ENCODE measurements around the gene SMIM12. TPM values are rescaled to one million over a fixed set of nuclear protein-coding genes. Genes with fewer than 3 reads are reported as not detected.

The SMIM12 gene
- total RNA-seq, 2 donors from 2014 or later: 49.6 to 55.2 TPM

DNA sequence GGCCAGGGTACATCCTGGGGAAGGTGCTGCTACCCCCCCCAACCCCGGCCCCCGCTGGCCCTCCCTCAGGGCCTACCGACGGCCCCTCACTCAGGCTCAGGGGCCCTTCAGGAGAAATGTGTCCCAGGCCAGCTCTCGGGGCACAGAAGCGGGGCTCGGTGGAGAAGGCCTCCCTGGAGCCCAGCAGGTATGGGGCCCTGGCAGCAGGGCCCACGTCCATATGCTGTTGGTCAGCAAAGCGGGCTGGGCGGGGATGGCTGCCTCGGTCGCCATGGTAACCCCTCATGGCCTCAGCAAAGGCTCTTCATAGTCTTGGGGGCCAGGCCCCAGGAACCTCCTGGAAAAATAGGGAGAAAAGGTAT, 45.5 kb upstream of the SMIM12 start:
- no peak for DNase-seq
- Histone ChIP-seq H3K27ac (no peak overlapping the region), H3K9me3 (no peaks in the 10 kb centered on the region), H3K4me3 (no peak overlapping the region), H3K36me3 (no peaks in the 10 kb centered on the region), H3K9ac (ENCODE audit: low read depth in 2 of 2, low read length in 2 of 2) (no peak overlapping the region), H3K27me3 (no peaks in the 10 kb centered on the region), H3K4me1 (no peaks in the 10 kb centered on the region)
- intact Hi-C loops (cut with DNase I): no loop called here
- TF ChIP-seq, protein P1, sequence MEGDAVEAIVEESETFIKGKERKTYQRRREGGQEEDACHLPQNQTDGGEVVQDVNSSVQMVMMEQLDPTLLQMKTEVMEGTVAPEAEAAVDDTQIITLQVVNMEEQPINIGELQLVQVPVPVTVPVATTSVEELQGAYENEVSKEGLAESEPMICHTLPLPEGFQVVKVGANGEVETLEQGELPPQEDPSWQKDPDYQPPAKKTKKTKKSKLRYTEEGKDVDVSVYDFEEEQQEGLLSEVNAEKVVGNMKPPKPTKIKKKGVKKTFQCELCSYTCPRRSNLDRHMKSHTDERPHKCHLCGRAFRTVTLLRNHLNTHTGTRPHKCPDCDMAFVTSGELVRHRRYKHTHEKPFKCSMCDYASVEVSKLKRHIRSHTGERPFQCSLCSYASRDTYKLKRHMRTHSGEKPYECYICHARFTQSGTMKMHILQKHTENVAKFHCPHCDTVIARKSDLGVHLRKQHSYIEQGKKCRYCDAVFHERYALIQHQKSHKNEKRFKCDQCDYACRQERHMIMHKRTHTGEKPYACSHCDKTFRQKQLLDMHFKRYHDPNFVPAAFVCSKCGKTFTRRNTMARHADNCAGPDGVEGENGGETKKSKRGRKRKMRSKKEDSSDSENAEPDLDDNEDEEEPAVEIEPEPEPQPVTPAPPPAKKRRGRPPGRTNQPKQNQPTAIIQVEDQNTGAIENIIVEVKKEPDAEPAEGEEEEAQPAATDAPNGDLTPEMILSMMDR (IDR thresholded peaks at IDR 0.05): no peak

DNA sequence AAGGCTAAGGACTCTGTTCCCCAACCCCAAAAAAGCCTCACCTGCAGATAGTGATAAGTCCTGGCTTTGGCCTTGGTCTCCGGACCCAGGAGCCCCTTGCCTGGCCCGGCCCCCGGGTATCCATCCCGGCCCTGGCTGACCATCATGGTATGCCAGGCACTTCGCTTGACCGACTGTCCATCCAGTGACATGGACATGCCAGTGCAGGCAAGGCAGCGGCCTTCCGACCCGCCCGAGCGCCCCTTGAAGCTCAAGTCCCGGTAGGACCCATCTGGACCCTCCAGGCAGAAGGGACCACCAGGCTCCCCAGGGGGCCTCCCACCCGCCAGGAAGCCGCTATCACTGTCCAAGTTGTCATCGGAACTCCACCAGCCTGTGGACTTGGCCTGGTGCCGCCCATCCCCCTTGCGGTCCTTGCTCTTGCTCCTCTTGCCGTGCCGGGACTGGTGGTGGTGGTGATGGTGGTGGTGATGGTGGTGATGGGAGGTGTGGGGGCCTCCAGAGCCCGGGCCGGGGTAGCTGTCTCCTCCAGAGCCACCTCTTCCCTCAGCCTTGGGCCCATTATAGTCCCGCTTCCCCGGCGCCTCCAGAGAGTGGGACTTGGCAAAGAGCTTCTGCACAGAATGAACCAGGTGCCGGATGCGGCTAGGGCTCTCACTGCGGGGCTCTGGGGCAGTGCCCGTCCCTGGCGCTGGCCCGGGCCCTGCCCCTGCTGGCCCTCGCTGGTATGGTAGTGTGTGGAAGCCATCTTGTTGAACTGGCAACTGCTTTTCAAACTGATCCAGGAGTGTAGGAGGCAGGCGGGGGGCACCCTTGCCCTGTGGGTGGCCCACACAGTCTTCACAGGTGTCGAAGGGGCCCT, 44.9 kb upstream of the SMIM12 start:
- Histone ChIP-seq H3K9me3 (no peaks in the 10 kb centered on the region), H3K9ac (ENCODE audit: low read depth in 2 of 2, low read length in 2 of 2) (no peak overlapping the region), H3K36me3 (no peaks in the 10 kb centered on the region), H3K27me3 (no peaks in the 10 kb centered on the region), H3K4me1 (no peaks in the 10 kb centered on the region), H3K27ac (no peak overlapping the region), H3K4me3 (no peak overlapping the region)
- intact Hi-C loops (cut with DNase I): no loop called here
- TF ChIP-seq, protein P1 (IDR thresholded peaks at IDR 0.05): no peak
- DNase-seq: no peak

GRCh38 chr1:34901919-34902318, 42.4 kb upstream of the SMIM12 start:
- TF ChIP-seq, protein P1 (IDR thresholded peaks at IDR 0.05): no peak
- Histone ChIP-seq H3K27ac (no peak overlapping the region), H3K4me3 (no peak overlapping the region), H3K36me3 (no peaks in the 10 kb centered on the region), H3K9me3 (no peaks in the 10 kb centered on the region), H3K4me1 (no peaks in the 10 kb centered on the region), H3K27me3 (no peaks in the 10 kb centered on the region), H3K9ac (ENCODE audit: low read depth in 2 of 2, low read length in 2 of 2) (no peak overlapping the region)
- DNase-seq: no peak
- intact Hi-C loops (cut with DNase I): no loop called here

GRCh38 chr1:34900775-34901502, 41.4 kb upstream of the SMIM12 start:
- no peak overlapping the region for H3K4me3 ChIP-seq
- no peak overlapping the region for H3K9ac ChIP-seq (ENCODE audit: low read depth in 2 of 2, low read length in 2 of 2)
- intact Hi-C loops (cut with DNase I): no loop called here
- TF ChIP-seq, protein P1 (IDR thresholded peaks at IDR 0.05): no peak
- no peaks in the 10 kb centered on the region for H3K36me3 ChIP-seq
- H3K4me1 ChIP-seq: no peaks in the 10 kb centered on the region
- no peak overlapping the region for H3K27ac ChIP-seq
- no peaks in the 10 kb centered on the region for H3K27me3 ChIP-seq
- no peaks in the 10 kb centered on the region for H3K9me3 ChIP-seq
- DNase-seq: no peak

DNA sequence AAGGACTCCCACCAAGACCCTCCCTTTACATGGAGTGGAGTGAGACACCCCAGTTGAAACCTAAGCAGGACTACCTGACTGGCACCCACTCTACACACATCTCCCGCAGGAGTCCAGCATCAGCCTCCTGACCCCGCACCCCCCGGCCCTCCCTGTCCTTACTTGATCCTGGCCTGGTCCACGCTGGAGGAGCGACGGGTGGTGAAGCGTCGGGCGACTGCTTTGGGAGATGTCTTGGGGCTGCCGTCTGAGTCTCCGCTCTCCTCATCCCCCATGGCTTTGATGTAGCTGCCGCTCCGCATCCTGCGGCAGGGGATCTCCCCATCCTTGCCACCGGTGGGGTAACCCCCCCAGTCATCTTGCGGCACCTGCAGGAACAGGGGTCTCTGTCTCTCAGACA, 40.4 kb upstream of the SMIM12 start:
- Histone ChIP-seq H3K27ac (no peak overlapping the region), H3K4me3 (no peak overlapping the region), H3K27me3 (no peaks in the 10 kb centered on the region), H3K4me1 (no peaks in the 10 kb centered on the region), H3K9me3 (no peaks in the 10 kb centered on the region), H3K36me3 (no peaks in the 10 kb centered on the region), H3K9ac (ENCODE audit: low read depth in 2 of 2, low read length in 2 of 2) (no peak overlapping the region)
- intact Hi-C loops (cut with DNase I): no loop called here
- DNase-seq: no peak
- TF ChIP-seq, protein P1 (IDR thresholded peaks at IDR 0.05): no peak

Measured in colonic mucosa (tissue), 4 donors.